Measurements from ENCODE around the gene ARL4C.
A peak's percentile ranks its signal among the peaks of the same experiment; 100 is the strongest.

The ARL4C gene

DNA sequence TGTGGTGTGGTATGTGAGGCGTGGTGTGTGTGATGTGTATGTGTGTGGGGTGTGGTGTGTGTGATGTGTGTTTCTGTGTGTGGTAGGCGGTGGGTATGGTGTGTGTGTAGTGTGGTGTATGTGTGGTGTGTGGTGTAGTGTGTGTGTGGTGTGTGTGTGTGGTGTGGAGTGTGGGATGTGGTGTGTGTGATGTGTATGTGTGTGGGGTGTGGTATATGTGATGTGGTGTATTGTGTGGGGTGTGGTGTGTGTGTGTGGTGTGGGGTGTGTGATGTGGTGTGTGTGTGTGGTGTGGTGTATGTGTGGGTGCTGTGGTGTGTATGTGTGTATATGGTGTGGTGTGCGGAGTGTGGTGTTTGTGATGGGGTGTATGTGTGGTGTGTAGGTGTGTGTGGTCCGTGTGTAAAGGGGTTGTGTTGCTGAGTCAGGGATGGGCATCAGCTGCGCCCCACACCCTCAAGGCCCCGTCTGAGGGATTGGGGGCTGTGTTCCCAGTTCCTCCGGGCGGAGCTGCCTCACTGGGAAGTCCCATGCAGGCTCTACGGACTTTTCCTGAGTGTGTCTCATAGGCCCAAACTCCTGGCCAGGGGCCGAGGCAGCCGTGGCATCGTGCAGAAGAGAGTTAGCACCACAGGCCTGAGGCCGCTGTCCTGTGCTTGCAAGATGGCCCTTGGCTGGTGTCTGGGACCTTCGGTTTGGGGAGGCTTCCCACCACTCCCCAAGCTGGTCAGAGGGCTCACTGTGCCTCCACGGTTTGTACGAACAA, 18.2 kb upstream of the ARL4C start:
- no peak for DNase-seq (ENCODE audit: low read depth)
- no peak overlapping the region for H3K4me3 ChIP-seq (ENCODE audit: low read depth, low read length)
- no peak for TF ChIP-seq CTCF (conservative IDR thresholded peaks at IDR 0.05; ENCODE audit: low read depth, low read length)

DNA sequence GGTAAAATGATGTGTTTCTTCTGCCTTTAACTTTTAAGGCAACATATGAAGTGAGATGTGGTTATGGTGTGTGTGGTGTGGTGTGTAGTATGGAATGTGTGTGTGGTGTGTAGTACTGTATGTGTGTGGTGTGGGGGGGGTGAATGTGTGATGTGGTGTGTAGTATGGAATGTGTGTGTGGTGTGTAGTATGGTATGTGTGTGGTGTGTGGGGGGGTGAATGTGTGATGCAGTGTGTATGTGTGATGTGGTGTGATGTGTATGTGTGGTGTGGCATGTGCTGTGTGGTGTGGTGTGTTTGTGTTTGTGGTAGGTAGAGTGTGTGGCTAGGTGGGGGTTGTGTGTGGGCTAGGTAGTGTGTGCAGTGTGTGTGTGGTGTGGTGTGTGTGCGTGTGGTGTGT, 17.2 kb upstream of the ARL4C start:
- TF ChIP-seq CTCF (conservative IDR thresholded peaks at IDR 0.05; ENCODE audit: low read depth, low read length) = no peak
- no peak for DNase-seq (ENCODE audit: low read depth)
- H3K4me3 ChIP-seq (ENCODE audit: low read depth, low read length) = no peak overlapping the region

DNA sequence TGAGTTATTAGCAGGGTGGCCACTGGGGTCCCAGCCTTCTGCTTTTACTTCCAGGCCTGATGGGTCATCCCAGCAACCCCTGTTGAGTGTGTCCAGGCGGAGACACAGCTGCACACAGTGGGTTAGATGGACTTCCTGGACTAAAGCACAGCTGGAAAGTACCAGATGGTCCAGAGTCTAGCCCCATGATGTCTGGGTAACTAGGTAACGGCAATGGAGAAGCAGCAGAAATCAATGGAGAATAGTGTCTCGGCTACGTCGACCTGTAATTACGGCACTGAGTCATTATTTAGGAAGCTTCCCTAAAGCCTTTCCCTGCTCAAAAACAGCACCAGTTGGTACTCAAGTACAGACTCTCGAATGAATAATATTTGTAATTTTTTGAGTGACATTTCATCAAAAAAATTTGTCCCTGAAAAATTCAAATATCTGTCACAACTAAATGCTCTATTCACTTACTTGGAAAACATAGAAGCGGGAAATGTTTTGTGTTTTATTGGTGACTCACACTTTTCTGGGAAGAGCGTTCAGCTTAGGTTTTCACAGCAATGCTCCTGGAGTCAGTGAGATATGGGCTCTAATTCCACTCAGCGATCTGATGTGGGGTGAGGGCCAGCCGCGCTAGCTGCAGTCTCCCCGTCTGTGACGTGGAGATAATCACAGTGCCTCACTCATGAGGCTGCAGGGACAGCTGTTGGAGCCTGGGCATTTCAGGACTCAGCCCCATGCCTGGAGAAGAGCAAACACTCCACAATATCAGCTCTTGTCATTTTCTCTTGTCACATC, 16.2 kb upstream of the ARL4C start:
- H3K4me3 ChIP-seq (ENCODE audit: low read depth, low read length) = no peak overlapping the region
- TF ChIP-seq CTCF (conservative IDR thresholded peaks at IDR 0.05; ENCODE audit: low read depth, low read length) = no peak

GRCh38 chr2:234502919-234503285, 6.0 kb upstream of the ARL4C start:
- H3K4me3 ChIP-seq (ENCODE audit: low read depth, low read length) = no peak overlapping the region
- peak; percentile 37 for DNase-seq (ENCODE audit: low read depth)
- TF ChIP-seq CTCF (conservative IDR thresholded peaks at IDR 0.05; ENCODE audit: low read depth, low read length) = no peak

More for the DNA sequence above, 16.2 kb upstream of the ARL4C start:
- DNase-seq (ENCODE audit: low read depth) = no peak

DNA sequence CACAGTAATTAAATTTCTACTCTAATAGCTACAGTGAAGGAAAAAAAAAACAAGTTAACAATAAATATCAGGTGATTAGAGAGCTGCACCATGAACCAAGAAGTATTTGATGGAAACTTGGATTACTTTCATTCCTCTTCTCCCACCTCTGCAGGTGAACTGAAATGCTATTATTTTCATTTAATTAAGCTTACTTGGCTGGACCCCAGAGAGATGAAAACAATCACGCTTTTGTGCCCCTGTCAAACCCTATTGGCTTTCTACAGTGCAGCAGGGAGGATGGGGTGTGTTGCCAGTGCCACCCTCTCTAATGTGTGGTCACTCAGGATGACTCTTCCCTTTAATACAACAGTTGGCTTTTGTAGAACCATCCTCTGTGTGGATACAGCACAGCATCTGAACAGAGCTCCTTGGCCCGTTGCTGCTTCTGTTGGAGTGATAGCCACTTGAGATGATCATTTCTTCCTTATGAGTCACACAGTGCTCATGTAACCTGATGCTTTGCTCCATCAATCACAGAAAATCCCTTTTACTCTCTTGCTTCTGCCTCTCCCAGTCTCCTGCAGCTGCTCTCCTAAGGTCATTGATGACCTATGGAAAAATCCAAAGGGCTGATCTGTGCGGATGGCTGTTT, 5.5 kb upstream of the ARL4C start:
- DNase-seq (ENCODE audit: low read depth) = peak; percentile 82
- TF ChIP-seq CTCF (conservative IDR thresholded peaks at IDR 0.05; ENCODE audit: low read depth, low read length) = no peak
- no peak overlapping the region for H3K4me3 ChIP-seq (ENCODE audit: low read depth, low read length)

GRCh38 chr2:234500394-234501006, 3.6 kb upstream of the ARL4C start:
- DNase-seq (ENCODE audit: low read depth) = peak; percentile 81
- no peak overlapping the region for H3K4me3 ChIP-seq (ENCODE audit: low read depth, low read length)
- TF ChIP-seq CTCF (conservative IDR thresholded peaks at IDR 0.05; ENCODE audit: low read depth, low read length) = peak; percentile 78

Measured in choroid plexus epithelial cell (primary cell).